Subcutaneous preadipocyte (primary cell): ENCODE data around the gene RBCK1. TPM values are rescaled to one million over a fixed set of nuclear protein-coding genes. Genes with fewer than 3 reads are reported as not detected.

ENCODE experiments used
- small RNA-seq: library from RNA; depleted of rRNA; stranded (forward); fragments of <200 nt; gene quantifications from one replicate; pipeline ENCODE3, GENCODE V24; 2012
- total RNA-seq: library from RNA; depleted of rRNA; stranded (reverse); fragments of >200 nt; gene quantifications from 2 replicates; pipeline ENCODE4 v1.2.3, GENCODE V29; 2012

The RBCK1 gene
- total RNA-seq: 51.2 and 54.0 TPM in 2 replicates

DNA sequence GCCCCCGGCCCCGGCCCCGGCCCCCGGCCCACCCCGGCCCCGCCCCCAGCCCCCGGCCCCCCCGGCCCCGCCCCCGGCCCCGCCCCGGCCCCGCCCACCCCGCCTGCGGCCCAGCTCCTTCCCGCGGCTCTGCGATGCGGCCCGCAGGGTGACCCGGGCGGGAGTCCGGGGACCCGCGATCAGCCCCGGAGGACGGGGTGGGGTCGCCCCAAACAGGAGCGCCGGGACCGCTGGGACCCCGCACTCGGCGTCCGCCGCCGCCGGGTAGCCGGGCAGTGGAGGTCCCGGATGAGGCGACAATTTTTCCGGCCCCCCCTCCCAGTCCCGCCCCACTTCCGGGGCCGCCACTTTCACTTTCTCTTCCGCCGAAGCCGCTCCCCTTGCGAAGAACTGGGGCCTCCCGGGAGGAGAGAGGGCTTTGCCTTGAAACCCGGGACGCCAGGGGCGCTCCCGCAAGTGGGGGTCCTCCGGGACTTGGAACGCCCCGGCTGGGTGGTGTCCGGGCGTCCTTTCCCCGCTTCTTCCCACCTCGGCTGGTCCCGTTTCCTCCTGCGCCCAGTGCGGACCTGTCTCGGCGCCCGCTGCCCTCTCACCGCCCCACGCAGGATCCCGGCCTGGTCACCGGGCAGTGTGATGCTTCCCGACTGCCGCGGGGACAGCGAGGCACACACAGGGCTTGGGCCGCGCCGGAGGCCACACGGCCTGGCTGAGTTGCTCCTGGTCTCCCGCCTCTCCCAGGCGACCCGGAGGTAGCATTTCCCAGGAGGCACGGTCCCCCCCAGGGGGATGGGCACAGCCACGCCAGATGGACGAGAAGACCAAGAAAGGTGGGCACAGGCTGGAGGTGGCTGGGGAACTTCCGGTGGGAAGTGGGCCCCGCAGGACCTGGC, at the start of gene RBCK1:
TSS of gene RBCK1 (plus strand) at position 347 of the 890 bp plus-strand sequence. CDS start at position 806, 459 bp downstream.

GRCh38 chr20:462199-462991, 54.3 kb downstream of the RBCK1 start, which contains the start of gene TBC1D20:
TBC1D20 (minus strand) TSS chr20:462533; CDS start chr20:462405, 128 bp downstream.

Small RNA genes within 50 kb of the gene (small RNA-seq; reads per million reads assigned to genes)
- not detected for gene RF00019

Other genes with a start within 250 kb of the RBCK1 start
- gene DEFB128, start 218.6 kb upstream of the RBCK1 start, total RNA-seq: not detected in 2 replicates
- gene DEFB129, start 181.0 kb upstream of the RBCK1 start, total RNA-seq: not detected in 2 replicates
- gene DEFB132, start 150.6 kb upstream of the RBCK1 start, total RNA-seq: not detected in 2 replicates
- 0.59 and 1.8 TPM in 2 replicates for gene C20orf96, start 117.5 kb upstream of the RBCK1 start, total RNA-seq
- gene ZCCHC3, start 110.7 kb upstream of the RBCK1 start, total RNA-seq: 6.2 and 8.2 TPM in 2 replicates
- 4.0 and 4.3 TPM in 2 replicates for gene SOX12, start 82.7 kb upstream of the RBCK1 start, total RNA-seq
- 20.5 and 65.0 TPM in 2 replicates for gene NRSN2, start 61.2 kb upstream of the RBCK1 start, total RNA-seq
- gene TRIB3, start 27.5 kb upstream of the RBCK1 start, total RNA-seq: 22.3 and 27.2 TPM in 2 replicates
- 25.0 and 28.2 TPM in 2 replicates for gene TBC1D20, start 54.2 kb downstream of the RBCK1 start, total RNA-seq
- 80.1 and 118 TPM in 2 replicates for gene CSNK2A1, start 135.5 kb downstream of the RBCK1 start, total RNA-seq
- gene TCF15, start 202.0 kb downstream of the RBCK1 start, total RNA-seq: not detected in 2 replicates
- 43.0 and 53.0 TPM in 2 replicates for gene SRXN1, start 244.9 kb downstream of the RBCK1 start, total RNA-seq